ENCODE results near the gene MDN1. TPM values are rescaled to one million over a fixed set of nuclear protein-coding genes. Genes with fewer than 3 reads are reported as not detected.
A peak's percentile ranks its signal among the peaks of the same experiment; 100 is the strongest.

Gene MDN1
- total and polyA plus RNA-seq, 2 of the 4 experiments (the other 2 are of a cell fraction) = 7.7 to 26.7 TPM

GRCh38 chr6:89763550-89763949 is 56.0 kb downstream of the MDN1 start:
- Histone ChIP-seq H3K9me3 (ENCODE audit: control insufficient read depth, insufficient read depth, low read length) (no peaks in the 10 kb centered on the region), H3K27me3 (ENCODE audit: control insufficient read depth, insufficient read depth, low read length) (no peaks in the 10 kb centered on the region), H4K20me1 (ENCODE audit: insufficient read depth, low read length) (no peaks in the 10 kb centered on the region), H3K4me1 (ENCODE audit: control insufficient read depth, insufficient read depth, low read length) (no peaks in the 10 kb centered on the region), H3K9me1 (ENCODE audit: insufficient read depth, low read length) (0 out of 2 replicates have a peak, but pooled peaks cover 2% of the 10 kb centered on the region), H3K79me1 (ENCODE audit: low read depth in 1 of 2, low read length in 2 of 2) (no peaks in the 10 kb centered on the region; a peak in 2 of 4 replicates), H3K18ac (ENCODE audit: low read depth, low read length) (no peak overlapping the region), H3K4me2 (ENCODE audit: low read depth, low read length) (no peak overlapping the region), H3K14ac (replicated peaks; ENCODE audit: low read depth, low read length) (no peak overlapping the region), H3K27ac (ENCODE audit: insufficient read depth, low read length) (no peak overlapping the region), H3K9ac (ENCODE audit: low read depth, low read length) (no peak overlapping the region), H3K36me3 (ENCODE audit: control insufficient read depth, insufficient read depth, low read length) (peaks cover 11% of the 10 kb centered on the region), H4K8ac (ENCODE audit: low read depth in 2 of 2, low read length in 2 of 2) (no peak overlapping the region), H2BK15ac (ENCODE audit: low read depth, low read length) (no peak overlapping the region), H2BK120ac (ENCODE audit: low read depth, low read length) (no peak overlapping the region), H3K4me3 (ENCODE audit: insufficient read depth, low read depth, low read length) (no peak overlapping the region), H3K4ac (ENCODE audit: low read depth, low read length) (no peak overlapping the region), H2AK5ac (ENCODE audit: low read depth, low read length) (no peak overlapping the region), H3K23ac (ENCODE audit: low read depth, low read length) (no peak overlapping the region), H2AFZ (replicated peaks; ENCODE audit: low read length, poor library complexity) (no peak overlapping the region), H3K56ac (ENCODE audit: extremely low read depth, insufficient read depth, low read length) (no peak overlapping the region), H2BK20ac (ENCODE audit: low read depth, low read length) (no peak overlapping the region), H4K5ac (ENCODE audit: low read depth, low read length) (no peak overlapping the region), H2BK5ac (ENCODE audit: low read depth, low read length, poor library complexity, severe bottlenecking) (no peak overlapping the region), H2AK9ac (replicated peaks; ENCODE audit: low read depth, low read length, poor library complexity) (no peak overlapping the region), H4K91ac (ENCODE audit: insufficient read depth, low read depth, low read length) (no peak overlapping the region)
- CTCF ChIA-PET = interaction anchor here (0.9 kb wide), 1 partner anchor 175 kb away, joined by 3 read pairs; no protein-coding TSS in a partner anchor
- ATAC-seq (ENCODE audit: low read depth) (peak; percentile 68), DNase-seq (peak; percentile 68)
- intact Hi-C loops (cut with micrococcal nuclease) = no loop called here
- in situ Hi-C loops (cut with MboI; ENCODE audit: low sequenced_read_pairs) = no loop called here
- no peak for TF ChIP-seq FOS (IDR thresholded peaks at IDR 0.05; ENCODE audit: low read depth, low read length)
- no peak for TF ChIP-seq RCOR1 (IDR thresholded peaks at IDR 0.05; ENCODE audit: insufficient replicate concordance, low read length)
- TF ChIP-seq SMC3 (IDR thresholded peaks at IDR 0.05; ENCODE audit: low read depth, low read length) = no peak
- TF ChIP-seq CEBPB (IDR thresholded peaks at IDR 0.05; ENCODE audit: low read depth, low read length) = peak; percentile 35; the same call in 1 of the 2 replicates
- TF ChIP-seq POLR2A (IDR thresholded peaks at IDR 0.05; ENCODE audit: low read depth, low read length) = no peak
- peak; percentile 60 for TF ChIP-seq NFE2L2 (IDR thresholded peaks at IDR 0.05; ENCODE audit: low read depth, low read length)
- TF ChIP-seq RAD21 (IDR thresholded peaks at IDR 0.05; ENCODE audit: low read length) = no peak
- POLR2A ChIA-PET (ENCODE audit: unreplicated experiment) = no interaction called here
- WGBS, 2 experiments (ENCODE audit: extremely low coverage in 2 of 2, insufficient read length in 1 of 2) = no CpG with 5 or more reads among the region's 2 CpGs
- dilution Hi-C loops (cut with HindIII; ENCODE audit: low sequenced_read_pairs, unreplicated experiment) = no loop called here
- no TSS peak for BruUV-seq (replicated peaks)
